Right ventricle myocardium superior (tissue), 1 donor: ENCODE measurements around the gene TMEM9. TPM values are rescaled to one million over a fixed set of nuclear protein-coding genes. Genes with fewer than 3 reads are reported as not detected.

ENCODE experiments used
- ATAC-seq: fragments of 200-7000 bp; cut with Tn5 transposase; one replicate; pipeline ENCODE4 v1.9.1; 2020; ENCODE audit warnings: mild to moderate bottlenecking; ENCODE audit not compliant: poor library complexity
- DNase-seq: peaks from one replicate; pipeline ENCODE4 v3.0.0-alpha.2; 2020
- intact Hi-C: fragments of 100-400 bp; cut with DNase I; formaldehyde crosslinking; loops from one replicate; pipeline ENCODE4 v1.11.2; 2022
- long read RNA-seq: library from polyadenylated mRNA; unstranded; transcript quantifications from one replicate; pipeline ENCODE4 v2.0.0, GENCODE V29; 2021
- total RNA-seq: library from RNA; stranded (reverse); fragmentation: NEBNext Ultra II Directional; extraction: Animal tissue kit (Norgen Biotek cat#: 25700); gene quantifications from one replicate; pipeline ENCODE4 v1.2.1, GENCODE V29; 2021
- donor health status: DM: no; HTN: yes; CAD: no; lungs with severe emphysema.

Gene TMEM9
- 20.7 TPM for total RNA-seq
- long read RNA-seq, transcript TMEM9-204 (6 exons, 1,529 nt): major isoform, 44 of 56 reads
- long read RNA-seq, partial matches to known transcripts: 3 of 56 reads
- long read RNA-seq, other reads (novel, unspliced or antisense): 4 of 56 reads

DNA sequence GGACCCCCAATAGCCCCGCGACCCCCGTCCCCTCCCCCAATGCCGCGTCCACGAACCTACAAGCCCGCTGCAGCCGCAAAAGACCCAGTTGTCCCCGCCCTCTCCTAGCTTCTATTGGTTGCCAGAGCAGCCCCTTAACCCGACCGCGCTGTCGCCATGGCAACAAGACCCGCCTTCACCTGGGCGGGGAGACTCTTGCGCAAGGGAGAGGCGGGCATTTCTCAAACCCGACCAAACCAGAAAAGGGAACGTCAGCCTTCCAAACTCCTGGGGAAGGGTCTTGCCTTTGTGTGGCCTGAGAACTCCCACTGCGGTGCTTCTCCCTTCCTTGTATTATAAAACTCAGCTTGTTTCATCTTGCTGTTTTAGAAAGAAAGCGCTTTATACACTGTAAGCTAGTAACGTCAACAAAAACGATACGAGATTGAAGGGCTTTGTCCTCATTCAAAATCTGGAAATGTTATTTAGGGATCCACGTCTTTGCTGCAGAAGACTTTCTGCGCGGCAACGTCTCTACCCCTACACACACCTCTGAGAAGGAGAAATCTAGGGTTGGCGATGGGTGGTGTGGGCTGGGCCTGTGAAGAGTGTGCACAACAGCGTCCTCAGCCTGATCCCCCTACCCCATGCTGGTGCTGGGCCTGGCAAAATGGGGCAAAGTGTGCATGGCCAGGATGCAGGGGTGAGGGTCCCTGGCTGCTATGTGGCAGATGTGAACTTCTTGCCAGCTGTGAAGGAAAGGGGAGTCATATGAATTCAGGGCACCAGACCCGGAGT lies at the start of gene TMEM9:
TSS of gene TMEM9 (minus strand) at position 86 of the 777 bp plus-strand sequence. CDS start 551 bp downstream, outside the sequence.
- ATAC-seq (peak; percentile 99), DNase-seq (peak; percentile 98)
- intact Hi-C loops: no loop called here

DNA sequence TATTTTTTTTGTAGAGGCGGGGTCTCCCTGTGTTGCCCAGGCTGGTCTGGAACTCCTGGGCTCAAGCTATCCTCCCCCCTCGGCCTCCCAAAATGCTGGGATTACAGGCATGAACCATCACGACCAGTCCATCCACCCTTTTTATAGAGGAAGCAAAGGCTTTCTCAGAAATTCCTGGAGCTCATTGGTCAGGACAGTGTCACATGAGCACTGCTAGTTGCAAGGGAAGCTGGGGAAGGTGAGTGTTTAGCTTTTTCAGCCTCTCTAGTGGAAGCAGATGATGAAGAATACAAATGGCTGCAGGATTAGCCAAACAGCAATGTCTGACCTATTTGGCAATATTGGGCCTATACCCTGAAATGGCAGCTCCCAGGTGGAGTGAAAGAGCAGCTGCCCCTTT lies 44.3 kb upstream of the TMEM9 start:
- DNase-seq: no peak
- intact Hi-C loops: no loop called here
- ATAC-seq: no peak

DNA sequence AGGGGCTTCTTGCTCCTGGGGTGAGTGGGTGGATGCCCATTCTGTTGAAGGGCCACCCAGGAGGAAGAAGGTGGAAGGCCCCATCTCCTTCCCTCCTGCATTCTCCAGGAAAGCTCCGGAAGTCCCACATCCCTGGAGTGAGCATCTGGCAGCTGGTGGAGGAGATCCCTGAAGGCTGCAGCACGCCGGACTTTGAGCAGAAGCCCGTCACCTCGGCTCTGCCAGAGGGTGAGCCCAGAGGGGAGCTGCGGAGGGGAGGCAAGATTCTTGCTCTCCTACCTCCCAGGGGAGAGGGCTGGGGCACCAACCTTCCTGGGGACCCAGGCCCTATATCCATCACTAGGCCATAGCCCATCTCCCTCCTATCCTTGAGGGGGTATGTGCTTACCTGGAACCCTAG lies 39.8 kb upstream of the TMEM9 start:
- DNase-seq: no peak
- intact Hi-C loops: no loop called here

DNA sequence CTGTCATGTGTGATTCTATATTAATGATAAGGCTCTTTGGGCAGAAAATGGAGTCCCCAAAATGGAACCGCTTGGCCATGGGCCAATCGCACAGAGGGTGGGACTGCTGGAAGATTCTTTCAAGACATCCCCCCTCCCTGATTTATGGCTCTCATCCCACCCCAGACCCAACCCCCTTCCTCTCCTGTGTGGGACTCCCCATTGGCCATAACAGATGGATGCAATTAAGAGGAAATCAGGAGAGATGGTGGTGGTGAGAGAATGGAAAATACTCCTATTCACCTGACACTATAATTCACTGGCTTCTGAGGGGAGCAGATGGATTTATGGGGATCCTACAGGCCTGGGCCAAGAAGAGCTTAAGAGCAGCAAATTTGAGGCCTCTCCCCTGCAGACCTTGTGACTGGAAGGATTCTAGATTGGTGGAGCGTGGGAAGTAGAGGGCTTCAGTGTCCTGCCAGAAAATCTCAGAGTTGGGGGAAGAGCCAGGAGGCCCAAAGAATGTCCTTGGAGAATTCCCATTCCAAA lies 38.1 kb upstream of the TMEM9 start:
- intact Hi-C loops: no loop called here
- DNase-seq (no peak), ATAC-seq (no peak)

More for the DNA sequence above, 39.8 kb upstream of the TMEM9 start:
- no peak for ATAC-seq

DNA sequence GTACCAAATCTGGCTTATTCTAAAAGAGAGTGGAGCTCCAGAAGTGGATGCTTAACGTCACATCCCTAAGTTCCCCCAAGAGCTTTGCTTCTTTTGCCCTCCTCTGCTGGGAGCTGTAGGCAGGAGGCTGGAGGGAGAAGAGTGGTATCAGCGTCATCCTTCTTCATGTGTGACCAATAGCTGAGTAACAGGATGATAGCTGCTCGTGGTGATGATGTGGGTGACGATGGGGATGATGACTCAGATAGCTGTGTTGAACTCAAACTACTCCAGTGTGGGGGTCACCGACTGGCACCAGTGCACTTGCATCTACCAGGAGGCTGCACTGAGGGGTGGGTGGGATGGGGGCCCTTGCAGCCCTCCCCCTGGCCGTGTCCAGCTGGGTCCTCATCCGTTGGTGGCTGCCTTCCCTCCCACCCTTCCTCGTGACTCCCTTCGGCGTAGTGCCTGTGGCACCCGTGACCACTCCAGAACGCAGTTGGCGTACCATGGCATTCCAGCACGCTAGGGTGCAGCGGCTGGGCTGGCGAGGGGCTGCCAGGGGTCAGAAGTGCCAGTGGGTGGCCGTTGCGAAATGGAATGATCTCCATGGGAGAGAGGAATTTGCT lies 37.5 kb upstream of the TMEM9 start:
- no peak for DNase-seq
- intact Hi-C loops: no loop called here

DNA sequence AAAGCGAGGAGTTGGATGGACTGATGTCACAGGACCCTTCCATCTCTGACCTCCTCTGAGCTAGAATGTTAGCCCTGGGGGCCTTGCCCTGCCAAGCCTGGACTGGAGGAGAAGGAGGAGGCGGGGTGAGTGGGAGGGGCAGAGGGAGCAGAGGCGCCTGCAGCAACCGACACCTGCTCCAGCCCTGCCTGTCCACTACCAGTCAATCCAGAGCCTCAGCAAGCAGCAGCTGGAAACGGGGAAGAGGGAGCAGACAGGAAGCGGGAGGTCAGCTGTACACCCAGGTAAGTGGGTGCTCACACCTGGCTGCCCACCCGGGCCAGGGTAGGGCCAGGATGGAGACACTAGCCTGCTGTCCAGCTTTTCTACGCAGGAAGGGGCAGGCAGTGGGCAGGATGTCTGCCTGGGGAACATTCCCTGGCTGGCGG lies 36.4 kb upstream of the TMEM9 start, which contains the start of gene IGFN1:
TSS of gene IGFN1 (plus strand) at position 201 of the 428 bp plus-strand sequence. CDS start 2,470 bp downstream, outside the sequence.
- no peak for DNase-seq
- intact Hi-C loops: no loop called here
- no peak for ATAC-seq

More for the DNA sequence above, 37.5 kb upstream of the TMEM9 start:
- no peak for ATAC-seq

DNA sequence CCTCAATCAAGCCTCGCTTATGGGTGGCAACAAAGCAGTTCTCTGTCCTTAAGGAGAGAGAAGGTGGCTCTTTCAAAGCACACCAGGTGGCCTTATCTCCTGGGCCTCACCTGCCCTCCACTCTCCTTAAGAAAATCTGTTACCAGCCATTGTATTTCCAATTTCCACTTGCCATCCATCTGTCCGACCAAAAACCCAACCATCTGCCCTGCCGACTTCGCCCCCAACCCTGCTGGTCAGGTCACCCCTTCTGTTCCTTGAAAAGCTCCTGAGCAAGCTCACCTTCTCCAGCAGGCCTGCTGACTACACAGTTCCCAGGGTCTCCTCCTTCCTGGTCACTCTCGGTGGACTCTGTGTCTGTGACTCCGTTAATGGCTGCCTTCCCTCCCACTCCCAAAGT lies 35.7 kb upstream of the TMEM9 start:
- ATAC-seq (no peak), DNase-seq (no peak)
- intact Hi-C loops: no loop called here

DNA sequence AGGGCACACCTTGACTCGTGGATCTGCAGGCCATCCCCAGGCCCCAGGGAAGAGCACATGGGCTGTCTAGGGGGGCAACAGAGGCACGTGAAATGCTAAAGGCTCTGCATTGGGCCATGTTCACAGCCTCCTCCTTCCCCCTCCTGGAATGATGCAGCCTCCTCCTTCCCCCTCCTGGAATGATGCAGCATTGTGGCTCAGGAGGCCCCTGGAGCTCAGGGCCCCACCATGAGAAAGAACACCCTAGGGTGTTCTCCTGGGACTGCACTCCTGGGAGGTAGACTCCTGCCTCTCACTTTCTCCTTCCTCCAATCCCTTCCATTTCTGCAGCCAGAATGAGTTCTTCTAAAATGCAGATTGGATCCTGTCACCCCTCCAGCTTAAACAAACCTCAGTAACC lies 34.8 kb upstream of the TMEM9 start:
- no peak for DNase-seq
- no peak for ATAC-seq
- intact Hi-C loops: no loop called here

DNA sequence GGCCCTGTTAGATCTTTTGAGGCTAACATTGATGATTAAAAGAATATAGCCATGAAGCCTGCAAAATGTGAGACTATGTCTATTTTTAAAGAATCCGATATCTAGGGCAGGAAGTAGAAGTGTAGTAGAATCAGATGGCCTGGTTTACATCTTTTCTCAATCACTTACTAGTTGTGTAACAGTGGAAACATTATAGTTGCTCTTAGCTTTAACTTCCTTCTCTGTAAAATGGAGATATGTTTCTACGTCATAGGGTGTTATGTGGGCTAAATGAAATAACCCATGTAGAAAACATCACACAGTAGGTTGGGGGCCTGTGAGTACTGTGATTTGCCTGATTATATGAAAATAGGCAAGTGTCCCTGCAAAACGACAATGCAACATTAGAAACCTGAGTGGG lies 31.9 kb upstream of the TMEM9 start:
- DNase-seq (no peak), ATAC-seq (no peak)
- intact Hi-C loops: no loop called here

DNA sequence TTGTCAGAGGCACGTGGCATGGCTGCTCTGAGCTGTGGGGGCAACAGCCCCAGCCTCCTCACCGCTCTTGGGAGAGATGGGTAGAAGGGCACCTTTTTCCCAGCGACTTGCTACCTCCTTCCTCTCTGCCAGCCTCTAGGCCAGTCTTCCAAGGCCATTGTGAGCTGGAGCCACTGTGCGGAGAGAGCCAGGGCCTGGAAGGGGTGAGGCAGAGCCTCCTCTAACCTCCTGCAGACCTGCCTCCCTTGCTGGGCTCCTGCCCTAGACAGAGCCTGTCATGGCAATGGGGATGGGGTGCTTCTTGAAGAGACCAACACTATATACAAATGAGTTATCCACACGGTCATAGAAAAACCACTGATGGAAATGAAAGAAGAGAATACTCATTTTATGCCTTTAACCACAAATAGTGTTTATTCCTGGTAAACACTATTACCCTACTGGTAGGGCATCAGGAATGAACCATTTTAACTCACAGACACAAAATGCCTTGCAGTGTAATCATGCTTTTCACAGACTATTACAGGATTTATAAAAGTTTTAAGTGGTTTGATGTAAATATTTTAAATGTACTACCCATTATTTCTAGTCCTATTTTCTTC lies 31.4 kb upstream of the TMEM9 start:
- no peak for DNase-seq
- intact Hi-C loops: no loop called here
- ATAC-seq: no peak

DNA sequence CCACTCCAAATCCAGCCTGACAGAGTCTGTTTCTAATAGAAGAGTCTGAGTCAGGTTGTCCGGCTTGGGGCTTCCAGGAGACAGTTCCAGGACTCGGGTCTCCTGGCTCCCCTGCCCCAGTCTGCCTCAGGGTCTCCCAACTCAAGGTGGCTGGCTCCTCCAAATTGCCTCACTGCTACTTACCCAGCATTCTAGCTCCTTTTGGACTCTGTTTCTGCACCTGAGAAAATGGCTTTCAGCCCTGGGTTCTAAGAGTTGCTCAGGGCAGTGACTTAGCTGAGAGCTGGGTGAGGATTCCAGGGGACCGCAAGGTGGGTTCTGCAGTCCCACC lies 30.8 kb upstream of the TMEM9 start:
- intact Hi-C loops: no loop called here
- DNase-seq (no peak), ATAC-seq (no peak)

DNA sequence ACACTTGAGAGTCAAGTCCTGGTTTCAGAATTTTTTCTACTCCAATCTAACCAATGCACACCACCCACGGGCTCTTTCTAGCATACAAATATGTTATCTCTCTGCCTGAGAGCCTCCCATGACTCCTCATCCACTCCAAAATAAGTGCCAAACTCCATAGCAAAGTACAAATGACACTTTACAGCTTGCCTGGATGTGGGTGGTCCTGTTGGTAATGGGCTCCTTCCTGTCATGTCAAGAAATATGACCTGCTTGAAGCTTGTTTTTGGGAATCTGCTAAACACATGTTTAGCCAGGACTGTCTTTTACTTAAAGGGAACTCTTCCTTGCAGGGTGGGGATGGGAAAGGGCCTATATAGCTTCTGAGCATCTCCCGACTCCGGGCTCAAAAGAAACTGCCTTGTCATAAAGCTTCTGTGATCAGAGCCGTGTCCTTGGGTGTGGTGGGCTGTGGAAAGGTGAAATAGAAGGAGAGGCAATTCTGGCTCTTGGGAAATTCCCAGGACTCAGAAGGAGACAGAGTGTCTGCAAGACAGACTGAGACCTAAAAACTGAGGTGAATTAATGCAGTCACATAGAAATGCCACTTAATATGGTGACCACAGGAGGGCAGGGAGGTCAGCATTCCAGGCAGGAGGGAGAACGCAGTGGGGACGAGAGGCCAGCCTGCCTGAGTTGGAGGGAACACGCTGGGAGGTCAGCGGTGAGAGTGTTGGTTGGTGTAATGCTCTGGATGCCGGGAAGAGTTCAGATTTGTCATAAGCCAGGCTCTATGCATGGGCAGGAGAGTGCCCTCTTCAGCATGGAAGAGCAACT lies 30.2 kb upstream of the TMEM9 start:
- intact Hi-C loops: no loop called here
- ATAC-seq (peak; percentile 78), DNase-seq (no peak)

DNA sequence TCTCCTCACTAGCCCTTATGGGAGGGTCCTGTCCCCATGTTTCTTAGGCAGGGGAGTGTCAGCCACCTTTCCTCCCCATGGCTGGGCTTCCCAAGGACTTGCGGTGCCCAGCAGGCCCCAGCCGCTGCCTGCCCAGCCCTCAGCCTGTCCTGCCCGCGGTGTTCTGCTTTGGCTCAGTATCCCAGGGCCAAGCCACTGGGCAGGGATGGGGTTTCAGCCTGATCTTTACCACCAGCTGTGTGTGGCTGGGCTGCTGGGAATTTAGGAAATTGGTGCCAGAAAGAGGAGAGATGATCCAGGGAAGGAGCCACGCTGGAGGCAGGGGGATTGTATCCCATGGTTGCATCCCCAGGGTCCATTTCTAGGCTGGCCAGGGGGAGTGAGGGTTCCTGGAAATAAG lies 29.5 kb upstream of the TMEM9 start:
- intact Hi-C loops: no loop called here
- DNase-seq (no peak), ATAC-seq (no peak)

DNA sequence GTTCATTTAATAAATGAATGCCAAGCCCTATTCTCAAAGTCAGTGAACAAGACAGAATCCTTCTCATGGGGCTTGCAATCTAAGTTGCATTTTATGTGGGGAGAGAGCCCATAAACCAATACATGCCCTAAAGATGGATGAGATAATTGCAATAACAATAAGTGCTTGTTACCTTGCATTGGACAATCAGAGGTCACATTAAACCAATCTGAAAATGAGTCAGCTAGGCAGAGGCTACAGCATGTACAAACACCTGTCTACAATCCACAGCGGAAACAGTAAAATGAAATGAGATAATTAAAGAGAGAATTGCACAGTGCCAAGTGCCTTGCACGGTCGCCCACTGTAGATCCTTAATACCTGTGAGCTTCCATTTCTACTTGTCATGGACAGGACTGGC lies 28.9 kb upstream of the TMEM9 start:
- intact Hi-C loops: no loop called here
- DNase-seq (no peak), ATAC-seq (no peak)

DNA sequence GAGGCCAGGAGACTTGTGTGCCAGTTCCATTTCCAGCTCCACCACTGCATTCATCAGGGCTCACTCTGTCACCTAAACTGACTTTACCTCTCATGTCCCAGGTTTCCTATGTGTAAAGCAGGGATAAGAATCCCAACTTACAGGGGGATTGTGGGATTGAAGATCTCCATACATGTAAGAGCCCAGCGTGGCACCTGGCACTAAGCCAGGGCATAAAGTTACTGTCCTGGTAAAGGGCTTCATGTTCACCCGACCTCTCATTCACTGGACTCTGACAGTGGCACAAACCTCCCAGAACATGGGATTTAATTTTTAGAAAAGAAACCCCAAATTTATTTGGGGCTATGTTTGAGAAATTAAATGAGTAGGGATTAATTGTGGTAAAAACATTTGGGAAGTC lies 27.5 kb upstream of the TMEM9 start:
- ATAC-seq: no peak
- intact Hi-C loops: no loop called here
- no peak for DNase-seq

DNA sequence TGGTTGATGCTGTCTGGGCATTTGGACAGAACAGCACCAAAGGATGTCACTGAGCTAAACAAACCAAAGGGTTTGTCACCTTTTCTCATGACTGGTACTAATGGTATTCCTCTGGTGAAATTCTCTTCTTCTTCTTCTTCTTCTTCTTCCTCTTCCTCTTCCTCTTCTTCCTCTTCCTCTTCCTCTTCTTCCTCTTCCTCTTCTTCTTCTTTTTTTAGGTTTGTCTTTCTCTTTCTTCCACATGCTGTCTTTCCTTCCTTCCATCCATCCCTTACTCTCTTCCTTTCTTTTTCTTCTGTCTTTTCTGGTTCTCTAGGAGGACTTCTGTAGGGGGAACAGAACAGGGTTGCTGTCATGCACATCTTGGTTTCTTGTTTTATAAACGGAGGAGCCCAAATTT lies 27.0 kb upstream of the TMEM9 start:
- DNase-seq: no peak
- intact Hi-C loops: no loop called here

DNA sequence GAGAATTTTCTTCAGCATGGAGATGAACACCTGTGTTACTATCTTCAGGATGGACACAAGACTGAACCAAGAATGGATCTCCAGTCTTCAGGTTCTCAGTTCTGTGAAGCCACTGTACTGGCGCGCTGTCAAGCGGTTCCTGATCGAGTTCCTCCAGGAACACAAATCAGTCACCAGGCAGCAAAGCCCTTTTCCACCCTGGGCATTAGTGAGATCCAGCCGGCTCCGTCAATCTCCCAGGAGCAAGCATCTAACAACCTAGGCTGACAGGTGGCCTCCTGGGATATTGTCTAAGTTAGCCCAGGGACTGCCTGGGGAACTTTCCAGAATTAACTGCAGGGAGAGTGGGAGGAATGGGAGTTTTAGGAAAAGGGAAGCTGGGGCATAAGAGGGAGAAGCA lies 26.6 kb upstream of the TMEM9 start:
- no peak for DNase-seq
- intact Hi-C loops: no loop called here
- ATAC-seq: no peak

More for the DNA sequence above, 27.0 kb upstream of the TMEM9 start:
- ATAC-seq: no peak

DNA sequence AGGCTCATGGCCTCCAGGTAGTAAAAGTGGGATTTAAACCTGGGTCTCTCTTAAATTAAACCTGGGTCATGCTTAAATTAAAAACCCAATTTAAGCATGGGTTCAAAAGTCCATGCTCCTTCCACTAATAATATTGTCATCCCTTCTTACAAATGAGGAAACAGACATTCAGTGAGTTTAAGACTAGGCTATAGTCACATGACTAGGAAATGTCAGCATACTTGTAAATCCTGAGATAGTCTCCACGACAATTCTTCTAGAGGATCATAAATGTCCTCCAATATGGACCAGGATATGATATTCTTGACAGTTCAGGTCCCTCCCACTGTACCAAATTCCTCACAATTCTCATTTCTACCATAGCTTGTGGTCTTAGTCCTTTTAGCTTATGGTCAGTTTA lies 25.9 kb upstream of the TMEM9 start:
- no peak for ATAC-seq
- intact Hi-C loops: no loop called here
- no peak for DNase-seq

DNA sequence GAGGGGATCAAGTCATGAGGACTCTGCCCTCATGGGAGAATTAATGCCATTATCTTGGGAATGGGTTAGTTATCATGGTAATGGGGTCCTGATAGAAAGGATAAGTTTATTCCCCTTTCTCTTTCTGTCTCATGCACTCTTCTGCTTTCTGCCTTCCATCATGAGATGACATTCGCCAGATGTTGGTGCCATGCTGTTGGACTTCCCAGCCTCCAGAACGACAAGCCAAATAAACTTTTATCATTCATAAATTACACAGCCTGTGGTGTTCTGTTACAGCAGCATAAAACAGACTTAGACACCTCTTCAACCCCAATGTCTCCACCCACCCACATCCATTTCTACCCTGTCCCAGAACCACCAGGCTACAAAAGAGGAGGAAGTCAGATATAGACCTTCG lies 24.4 kb upstream of the TMEM9 start:
- no peak for ATAC-seq
- intact Hi-C loops: no loop called here
- DNase-seq: no peak
